Measurements from ENCODE around the gene NAP1L4.

The NAP1L4 gene

DNA sequence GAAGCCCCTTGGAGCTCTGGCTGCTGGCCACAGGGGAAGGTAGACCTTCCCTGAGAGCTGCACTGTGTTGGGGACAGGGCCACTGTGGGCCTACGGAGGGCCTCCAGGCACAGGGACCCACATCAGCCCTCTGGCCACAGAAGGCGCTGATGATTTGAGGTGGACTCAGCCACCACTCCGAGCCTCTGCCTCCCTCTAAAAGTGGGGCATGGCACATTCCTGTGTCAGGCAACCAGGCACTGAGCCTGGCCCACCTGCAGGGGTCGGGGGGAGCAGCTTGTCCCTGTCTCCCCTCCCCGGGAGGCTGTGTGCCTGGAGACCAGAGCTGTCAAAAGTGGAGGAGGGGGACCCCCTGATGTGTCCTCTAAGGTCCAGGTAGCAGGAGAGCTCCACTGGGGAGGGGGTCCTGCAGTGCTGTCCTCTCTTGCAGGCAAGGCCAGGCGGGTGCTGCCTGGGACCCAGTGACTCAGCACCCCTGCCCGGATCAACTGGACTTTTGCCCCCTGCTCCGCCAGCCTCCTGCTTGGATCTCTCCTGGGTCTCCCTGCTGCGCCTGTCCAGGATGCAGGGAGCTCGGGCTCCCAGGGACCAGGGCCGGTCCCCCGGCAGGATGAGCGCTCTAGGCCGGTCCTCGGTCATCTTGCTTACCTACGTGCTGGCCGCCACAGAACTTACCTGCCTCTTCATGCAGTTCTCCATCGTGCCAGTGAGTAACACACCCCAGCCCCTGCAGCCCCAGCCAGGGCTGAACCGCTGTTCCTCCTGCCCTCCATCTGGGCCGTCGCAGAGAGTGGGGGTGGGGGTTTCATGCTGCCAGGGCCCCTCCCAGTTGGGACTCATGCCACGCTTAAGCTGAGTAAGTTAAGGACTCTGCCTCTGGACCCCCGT is 89.1 kb downstream of the NAP1L4 start:
- no peak for FAIRE-seq

DNA sequence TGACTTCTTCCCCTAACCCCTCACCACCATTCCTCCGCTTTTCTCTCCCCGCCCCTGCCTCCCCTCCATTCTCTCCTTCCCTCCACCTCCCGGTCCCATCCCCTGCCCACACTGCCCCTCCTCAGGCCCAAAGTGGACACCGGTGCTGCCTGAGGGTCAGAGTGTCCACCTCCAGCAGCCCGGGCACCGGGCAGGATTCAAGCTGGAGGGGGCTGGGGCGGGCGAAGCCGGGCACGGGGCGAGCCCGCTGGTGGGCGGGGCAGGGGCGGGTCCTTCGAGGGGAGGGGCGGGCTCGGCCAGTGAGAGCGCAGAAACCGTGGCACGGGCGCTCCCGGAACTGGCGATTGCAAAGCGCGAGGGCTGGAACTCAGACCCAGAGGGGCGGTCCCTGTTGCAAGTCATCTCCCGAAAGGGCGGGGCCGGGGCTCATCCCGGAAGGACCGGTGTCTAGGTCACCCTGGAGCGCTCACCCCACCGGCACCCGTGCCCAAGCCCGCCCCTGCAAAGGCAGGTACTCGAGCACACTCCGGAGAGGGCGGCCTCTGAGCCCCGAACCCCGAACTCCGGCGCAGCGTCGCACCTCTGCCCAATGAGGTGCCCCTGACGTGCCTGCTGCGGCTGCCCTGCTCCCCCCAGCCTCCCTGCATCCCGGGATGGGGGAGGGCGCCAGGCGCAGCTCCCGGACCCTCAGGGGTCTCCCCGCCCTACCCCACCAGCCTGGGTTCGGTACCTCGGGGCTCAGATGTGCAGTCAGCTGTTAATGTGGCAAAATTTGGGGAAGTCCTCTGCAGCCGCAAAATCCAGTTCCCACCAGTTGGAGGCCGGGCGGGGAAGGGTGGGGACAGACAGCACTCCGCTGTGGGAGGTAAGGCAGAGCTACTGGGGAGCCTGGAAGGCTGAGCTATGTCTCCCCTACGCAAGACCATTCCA is 90.0 kb downstream of the NAP1L4 start:
- FAIRE-seq: no peak

DNA sequence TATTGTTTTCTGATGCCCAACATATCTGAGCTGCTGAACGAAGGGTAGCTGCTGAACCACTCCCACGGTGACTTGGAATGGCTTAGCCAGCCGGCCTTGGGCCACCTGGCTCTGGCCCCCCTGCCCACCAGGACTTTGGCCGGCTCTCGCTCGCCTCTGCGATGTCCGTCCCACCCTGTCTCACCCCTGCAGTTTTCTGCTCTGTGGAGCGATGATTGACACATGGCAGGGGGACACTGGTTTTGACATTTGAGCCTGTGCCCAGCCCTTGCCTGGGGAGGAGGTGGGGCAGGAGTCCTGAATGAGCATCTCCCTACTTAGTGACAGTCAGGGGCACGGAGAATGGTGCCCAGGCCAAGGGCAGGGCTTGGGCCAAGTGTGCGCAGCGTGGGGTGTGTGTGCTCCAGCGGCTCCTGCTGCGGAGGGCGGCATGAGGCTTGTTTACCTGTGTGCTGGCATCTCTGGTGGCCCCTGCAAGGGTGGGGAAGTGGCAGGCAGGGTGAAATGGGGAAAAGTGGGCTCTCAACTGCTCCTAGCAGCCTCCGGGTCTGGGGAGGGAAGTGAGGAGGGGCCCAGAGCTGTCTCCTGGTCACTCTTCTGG is 90.8 kb downstream of the NAP1L4 start:
- no peak for FAIRE-seq

DNA sequence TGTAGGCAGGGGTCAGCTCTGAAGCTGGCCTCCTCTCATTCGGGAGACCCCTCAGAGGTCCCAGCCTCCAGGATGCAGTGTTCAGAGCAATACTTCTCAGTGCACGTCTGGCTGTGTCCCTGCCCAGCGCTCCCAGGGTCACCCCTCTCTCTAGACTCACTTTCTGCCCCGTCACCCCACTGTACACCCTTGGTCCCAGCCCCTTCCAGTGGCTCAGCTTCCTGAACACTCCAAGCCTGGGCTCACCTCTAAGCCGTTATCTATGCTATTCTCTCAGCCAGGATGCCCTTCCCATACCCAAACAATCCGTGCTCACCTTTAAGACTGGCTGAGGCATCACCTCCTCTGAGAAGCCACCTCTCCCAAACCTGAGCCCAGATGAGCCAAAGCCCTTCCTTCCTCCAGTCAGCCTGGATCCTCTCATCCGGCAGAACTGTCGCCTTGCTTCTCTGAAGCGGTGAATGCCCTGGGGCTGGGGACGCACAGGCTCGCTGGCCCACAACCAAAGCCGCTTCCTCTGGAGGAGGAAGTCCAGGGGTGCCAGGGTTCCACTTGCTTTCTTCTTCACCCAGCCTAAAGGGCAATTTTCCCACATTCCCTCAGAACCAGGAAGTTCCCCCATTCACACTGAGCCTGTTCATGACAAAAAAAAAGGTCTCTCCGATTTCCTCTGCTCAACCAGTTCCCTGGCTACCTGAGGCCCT is 92.9 kb downstream of the NAP1L4 start:
- FAIRE-seq: no peak

DNA sequence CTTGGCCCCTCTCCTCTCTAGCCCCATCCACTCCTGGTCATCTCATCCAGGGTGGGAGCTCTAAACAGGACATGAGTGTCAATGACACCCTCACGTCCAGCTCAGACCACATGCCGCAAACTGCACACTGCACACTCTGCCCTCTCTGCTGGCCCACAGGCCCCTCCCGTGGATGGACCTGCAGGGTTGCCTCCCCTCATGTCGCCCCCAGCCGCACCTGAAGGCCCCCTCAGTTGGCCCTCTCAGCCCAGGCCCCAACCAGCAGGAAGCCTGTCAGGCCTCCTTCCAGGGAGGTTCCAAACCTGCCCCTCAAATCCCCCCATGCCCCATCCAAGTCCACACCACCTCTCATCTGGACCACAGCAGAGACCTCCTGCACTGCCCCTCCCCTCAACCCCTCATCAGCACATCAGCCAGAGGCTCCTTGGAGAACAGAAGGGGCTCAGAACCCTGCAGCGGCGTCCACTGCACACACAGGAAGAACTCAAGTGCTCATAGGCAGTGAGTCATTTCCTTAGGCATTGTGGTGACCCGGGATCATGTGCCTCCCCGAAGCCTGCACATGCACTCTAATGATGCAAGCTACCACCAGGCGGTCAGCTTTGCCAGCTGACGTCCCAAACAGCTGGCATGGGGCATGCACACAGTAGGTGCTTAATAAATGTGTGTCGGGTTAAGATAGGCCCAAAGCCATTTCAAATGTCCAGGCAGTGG is 93.6 kb downstream of the NAP1L4 start:
- no peak for FAIRE-seq

DNA sequence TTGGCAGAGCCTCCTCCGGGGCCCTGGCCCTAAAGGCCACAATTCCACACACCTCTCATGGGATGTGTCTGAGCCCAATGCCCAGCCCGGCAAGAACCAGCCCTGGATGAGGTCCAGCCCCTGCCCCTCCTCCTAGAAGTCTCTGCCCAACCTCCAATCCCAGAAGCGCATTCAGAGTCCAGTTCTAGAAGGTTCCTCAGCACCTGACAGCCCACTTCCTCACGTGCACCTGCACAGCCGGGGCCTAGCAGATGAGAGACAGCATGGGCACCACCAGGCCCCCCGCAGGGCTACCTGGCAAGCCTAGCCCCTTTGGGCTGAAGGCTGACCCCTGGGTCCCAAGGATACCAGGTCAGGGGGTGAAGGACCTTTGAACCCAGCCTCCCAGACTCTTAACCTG is 95.1 kb downstream of the NAP1L4 start:
- no peak for FAIRE-seq

DNA sequence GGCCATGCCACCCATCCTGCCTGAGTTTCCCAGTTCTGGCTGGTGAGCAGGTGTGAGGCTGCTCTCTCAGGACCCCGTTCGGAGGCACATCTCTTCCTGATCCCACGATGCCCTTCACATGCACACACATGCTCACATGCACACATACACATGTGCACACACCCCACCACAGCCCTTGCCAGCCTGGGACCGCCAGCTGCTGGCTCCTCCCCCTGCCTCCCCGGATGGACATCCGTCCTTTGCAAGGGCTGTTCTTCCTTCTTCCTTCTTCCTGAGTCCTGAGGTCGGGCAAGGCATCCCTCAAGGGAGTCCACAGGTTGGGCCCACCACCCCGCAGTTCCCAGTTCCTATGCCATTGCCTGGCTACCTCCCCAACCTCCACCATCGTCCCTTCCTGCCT is 96.1 kb downstream of the NAP1L4 start:
- no peak for FAIRE-seq

Measured in islet of Langerhans (tissue), 1 donor.